HepG2 (cell line): Measurements from ENCODE around the gene INSIG1. TPM values are rescaled to one million over a fixed set of nuclear protein-coding genes. Genes with fewer than 3 reads are reported as not detected.

Source experiments
- ATAC-seq: fragments of 200-7000 bp; cut with Tn5 transposase; 3 replicates; pipeline ENCODE4 v1.9.1; 2020; ENCODE audit warnings: mild to moderate bottlenecking, moderate library complexity
- BruUV-seq: library from RNA; stranded (reverse); fragments of 400-500 nt; replicated peaks from 2 replicates; lab custom pipeline; 2021; lab: Mats Ljungman, UMichigan
- CTCF ChIA-PET: fragments of 300-600 bp; formaldehyde crosslinking; extraction: SDS; loops from one replicate; lab custom pipeline; 2021; ENCODE audit warnings: low total read pairs, inconsistent platforms, low intra/inter-chr PET ratio; lab: Yijun Ruan, JAX
- POLR2A ChIA-PET: fragments of 350-600 bp; sonication (Branson Sonifier 250); formaldehyde crosslinking; loops from one replicate; lab custom pipeline; 2020; ENCODE audit warnings: antibody characterized with exemption, inconsistent platforms; lab: Yijun Ruan, JAX
- DNase-seq: peaks from one replicate; pipeline ENCODE4 v3.0.0-alpha.2; 2015; ENCODE audit warnings: low spot score
- FAIRE-seq: peaks from 3 replicates; lab custom pipeline; 2011; peaks lifted over from hg19 to GRCh38; lab: Jason Lieb, UNC
- H2AFZ ChIP-seq: one replicate; pipeline ENCODE4 v1.6.1; 2011; ENCODE audit warnings: low read length, inconsistent platforms
- H3K27ac ChIP-seq: fragments of 300-600 bp; 3 replicates; pipeline ENCODE4 v1.8.0; 2011; ENCODE audit warnings: mixed run types, mild to moderate bottlenecking, mixed read lengths, low read length, inconsistent platforms; ENCODE audit not compliant: insufficient read depth; ENCODE audit errors: extremely low read length
- H3K27me3 ChIP-seq, 2 experiments: fragments of 200-600 bp in 1 of 2; 2 replicates in 1 of 2; 3 replicates in 1 of 2; pipeline versions ENCODE4 v1.6.0 to v1.8.0; 2011; ENCODE audit warnings: low read length in 2 of 2, mild to moderate bottlenecking in 2 of 2, moderate library complexity in 2 of 2, inconsistent platforms in 1 of 2; ENCODE audit not compliant: insufficient read depth in 2 of 2, control insufficient read depth in 1 of 2
- H3K36me3 ChIP-seq, 2 experiments: fragments of 200-600 bp in 1 of 2; replicated peaks in 1 of 2; 2 replicates in 1 of 2; 3 replicates in 1 of 2; pipeline versions ENCODE4 v1.5.1 to v1.8.0; 2011; ENCODE audit warnings: low read length in 2 of 2, inconsistent platforms in 1 of 2; ENCODE audit not compliant: insufficient read depth in 2 of 2, control insufficient read depth in 1 of 2
- H3K4me1 ChIP-seq: 2 replicates; pipeline ENCODE4 v1.5.1; 2012; ENCODE audit warnings: low read length, inconsistent platforms; ENCODE audit not compliant: insufficient read depth
- H3K4me2 ChIP-seq: 2 replicates; pipeline ENCODE4 v1.6.0; 2011; ENCODE audit warnings: low read depth, low read length, inconsistent platforms
- H3K4me3 ChIP-seq, 3 experiments: fragments of 200-600 bp in 1 of 3; sonication (generic), shearing (Covaris generic) in 1 of 3; replicated peaks in 1 of 3; 2 replicates each; pipeline ENCODE4 v1.5.1; 2011 to 2016; ENCODE audit warnings: low read length in 3 of 3, inconsistent platforms in 2 of 3, low read depth in 2 of 3, mild to moderate bottlenecking in 2 of 3, control low read depth in 1 of 3, mixed read lengths in 1 of 3; ENCODE audit not compliant: insufficient read depth in 1 of 3
- H3K79me2 ChIP-seq: one replicate; pipeline ENCODE4 v1.6.1; 2011; ENCODE audit warnings: low read length, inconsistent platforms; ENCODE audit not compliant: insufficient read depth
- H3K9ac ChIP-seq: 2 replicates; pipeline ENCODE4 v1.6.0; 2011; ENCODE audit warnings: mild to moderate bottlenecking, low read depth, low read length, inconsistent platforms; ENCODE audit not compliant: insufficient read depth
- H3K9me3 ChIP-seq: 2 replicates; pipeline ENCODE4 v1.5.1; 2012; ENCODE audit warnings: mild to moderate bottlenecking, low read length
- H4K20me1 ChIP-seq: 2 replicates; pipeline ENCODE4 v1.6.0; 2011; ENCODE audit warnings: inconsistent platforms, mild to moderate bottlenecking, low read length, moderate library complexity; ENCODE audit not compliant: insufficient read depth
- ATF3 ChIP-seq: sonication (generic); formaldehyde crosslinking; IDR thresholded peaks from 2 replicates; pipeline ENCODE4 v1.4.0; 2020; ENCODE audit warnings: missing genetic modification reagents
- BCLAF1 ChIP-seq: fragments of 450-650 bp; IDR thresholded peaks from 2 replicates; pipeline ENCODE4 v1.6.1; 2017; ENCODE audit warnings: mild to moderate bottlenecking
- FOXC1 ChIP-seq: sonication (generic); formaldehyde crosslinking; IDR thresholded peaks from 2 replicates; pipeline ENCODE4 v1.8.0; 2022; ENCODE audit warnings: mild to moderate bottlenecking, missing genetic modification reagents, borderline replicate concordance
- GATAD2A ChIP-seq: IDR thresholded peaks from 2 replicates; pipeline ENCODE4 v1.6.1; 2016
- KAT7 ChIP-seq: IDR thresholded peaks from 2 replicates; pipeline ENCODE4 v1.6.1; 2018; ENCODE audit warnings: borderline replicate concordance, missing compliant biosample characterization
- MATR3 ChIP-seq: sonication (generic); formaldehyde crosslinking; IDR thresholded peaks from 2 replicates; pipeline ENCODE4 v1.4.0; 2020; ENCODE audit warnings: missing genetic modification reagents
- MLXIP ChIP-seq: sonication (generic); formaldehyde crosslinking; IDR thresholded peaks from 2 replicates; pipeline ENCODE4 v1.9.0; 2021; ENCODE audit warnings: missing genetic modification reagents, borderline replicate concordance
- PPARG ChIP-seq: conservative IDR thresholded peaks from 2 replicates; pipeline ENCODE4 v1.6.1; 2016; ENCODE audit warnings: missing biosample characterization, missing genetic modification reagents
- SRSF1 ChIP-seq: fragments of 200-400 bp; formaldehyde crosslinking; optimal IDR thresholded peaks from 2 replicates; pipeline ENCODE3; 2017; ENCODE audit warnings: mild to moderate bottlenecking, low read depth, low read length, moderate library complexity
- UBTF ChIP-seq: sonication (generic); formaldehyde crosslinking; IDR thresholded peaks from 2 replicates; pipeline ENCODE4 v1.4.0; 2020; ENCODE audit warnings: mild to moderate bottlenecking, missing genetic modification reagents
- ZFP82 ChIP-seq: sonication (generic); formaldehyde crosslinking; IDR thresholded peaks from 2 replicates; pipeline ENCODE4 v1.5.1; 2020; ENCODE audit warnings: mild to moderate bottlenecking, missing genetic modification reagents, borderline replicate concordance
- ZMYM3 ChIP-seq: sonication (generic); formaldehyde crosslinking; IDR thresholded peaks from 2 replicates; pipeline ENCODE4 v1.5.1; 2020; ENCODE audit warnings: mild to moderate bottlenecking, missing genetic modification reagents
- ZNF619 ChIP-seq: sonication (generic); formaldehyde crosslinking; IDR thresholded peaks from 2 replicates; pipeline ENCODE4 v1.4.0; 2020; ENCODE audit warnings: mild to moderate bottlenecking, missing genetic modification reagents
- ZNF850 ChIP-seq: sonication (generic); formaldehyde crosslinking; conservative IDR thresholded peaks from 2 replicates; pipeline ENCODE4 v1.9.0; 2021; ENCODE audit warnings: mild to moderate bottlenecking, missing genetic modification reagents
- WGBS: methylation state at CpG from one replicate; pipeline ENCODE4 v1.1.6; 2017; ENCODE audit warnings: low lambda C conversion rate; 5-methylcytosine and 5-hydroxymethylcytosine counted together
- in situ Hi-C: cut with HindIII; loops from 2 replicates; pipeline ENCODE4 v1.10.0; 2017; ENCODE audit warnings: low pct_unique_long_range_greater_than_20kb; ENCODE audit not compliant: extremely low pct_ligation_motif_present
- intact Hi-C: fragments of 100-400 bp; cut with micrococcal nuclease; formaldehyde crosslinking; loops from one replicate; pipeline ENCODE4 v1.10.0; 2022; ENCODE audit not compliant: unreplicated experiment
- polyA plus RNA-seq, 8 experiments: library from polyadenylated mRNA; depleted of rRNA in 3 of 8; stranded (reverse) in 7 of 8; unstranded in 1 of 8; fragments of >200 nt; fragmentation: Illumina TruSeq in 4 of 8; extraction: Trizol in 4 of 8; gene quantifications; 2 replicates each; pipeline versions ENCODE4 v1.2.1 to v1.2.3, GENCODE V29; 2011 to 2016; ENCODE audit warnings: low read depth in 4 of 8, missing spikeins in 1 of 8, mixed read lengths in 1 of 8; ENCODE audit not compliant: insufficient read depth in 1 of 8
- total RNA-seq, 5 experiments: library from RNA; depleted of rRNA; stranded (reverse); fragments of >200 nt; fragmentation: Illumina TruSeq; extraction: Trizol; gene quantifications; 2 replicates each; pipeline ENCODE4 v1.2.3, GENCODE V29; 2016; ENCODE audit warnings: low read depth in 1 of 5

INSIG1 gene
- total and polyA plus RNA-seq, 2 of the 13 experiments (the other 11 are each of a cell fraction or from before 2014, with no cell fraction given) = 0.07 to 0.11 TPM

GRCh38 chr7:155283565-155284194, 14.0 kb upstream of the INSIG1 start:
- no peak for FAIRE-seq

More at GRCh38 chr7:155283565-155284194, 14.0 kb upstream of the INSIG1 start:
- H3K79me2 ChIP-seq = no peaks in the 10 kb centered on the region
- H3K9ac ChIP-seq = no peak overlapping the region
- TF ChIP-seq MLXIP = no peak
- no peak for TF ChIP-seq SRSF1
- TF ChIP-seq UBTF (CRISPR knock-in tag) = no peak
- no peak for TF ChIP-seq ZMYM3 (CRISPR knock-in tag)
- no peak for TF ChIP-seq PPARG (CRISPR knock-in tag)
- no peak for TF ChIP-seq MATR3 (CRISPR knock-in tag)
- TF ChIP-seq ZNF619 (CRISPR knock-in tag) = no peak
- no peak for TF ChIP-seq ATF3 (CRISPR knock-in tag)
- no peak for TF ChIP-seq KAT7 (CRISPR knock-in tag)
- TF ChIP-seq ZNF850 = no peak
- no peak for TF ChIP-seq GATAD2A (CRISPR knock-in tag)
- no peak for TF ChIP-seq BCLAF1
- no peak for TF ChIP-seq ZFP82 (CRISPR knock-in tag)
- no peak for TF ChIP-seq FOXC1 (CRISPR knock-in tag)
- TF ChIP-seq, all 625 proteins: peak for 0
- ChIA-PET POLR2A (no interaction called here), CTCF (no interaction called here)
- Histone ChIP-seq H3K9me3 (no peaks in the 10 kb centered on the region), H2AFZ (no peak overlapping the region), H3K27me3 (peaks cover 6 to 56% of the 10 kb centered on the region in 2 experiments; a peak in 4 of 5 replicates), H3K4me3 (no peak overlapping the region), H3K27ac (no peak overlapping the region), H4K20me1 (no peaks in the 10 kb centered on the region), H3K36me3 (no peaks in the 10 kb centered on the region), H3K4me1 (no peaks in the 10 kb centered on the region), H3K4me2 (no peak overlapping the region)
- intact Hi-C loops (no loop called here), in situ Hi-C loops (no loop called here)
- 2% methylated on average over 2 of the region's 2 CpGs for WGBS
- no TSS peak for BruUV-seq
- DNase-seq (no peak), ATAC-seq (no peak)
